ENCODE measurements around the gene ASIC4.
A peak's percentile ranks its signal among the peaks of the same experiment; 100 is the strongest.

The ASIC4 gene

DNA sequence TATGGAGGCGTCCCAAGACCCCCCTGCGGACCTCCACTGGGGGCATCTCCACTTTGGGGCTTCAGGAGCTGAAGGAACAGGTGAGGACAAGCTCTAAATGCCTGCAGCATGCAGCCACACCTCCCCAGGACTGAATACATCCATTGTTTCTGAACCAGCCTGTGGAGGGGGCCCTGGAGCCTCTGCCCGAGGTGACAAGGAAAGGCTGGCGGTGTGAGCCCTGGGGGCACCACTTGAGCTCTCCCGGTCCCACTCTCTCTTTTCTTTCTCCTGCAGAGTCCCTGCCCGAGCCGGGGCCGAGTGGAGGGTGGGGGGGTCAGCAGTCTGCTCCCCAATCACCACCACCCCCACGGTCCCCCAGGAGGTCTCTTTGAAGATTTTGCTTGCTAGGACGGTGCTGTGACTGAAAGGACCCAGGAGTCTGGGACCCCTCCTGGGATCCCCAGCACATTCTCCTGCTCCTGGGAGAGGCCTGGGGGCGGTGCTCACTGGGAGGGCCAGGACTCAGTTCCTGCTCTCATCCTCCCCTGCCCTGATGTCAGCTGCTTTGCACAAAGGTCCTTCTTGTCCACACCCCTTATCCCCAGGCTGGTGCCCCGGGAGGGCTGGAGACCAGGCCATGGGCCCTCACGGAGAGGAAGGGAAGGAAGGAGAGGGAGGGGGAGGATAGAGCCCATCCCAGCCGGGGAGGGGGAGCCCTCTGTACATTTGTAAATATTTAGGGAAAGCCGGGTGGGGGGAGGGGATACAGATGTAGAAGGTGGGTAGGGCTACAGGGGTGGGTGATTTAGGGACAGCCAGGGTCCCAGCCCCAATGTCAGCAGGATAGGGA is 23.6 kb downstream of the ASIC4 start:
- DNase-seq: no peak

GRCh38 chr2:219538504-219538951 is 24.2 kb downstream of the ASIC4 start:
- no peak for DNase-seq

DNA sequence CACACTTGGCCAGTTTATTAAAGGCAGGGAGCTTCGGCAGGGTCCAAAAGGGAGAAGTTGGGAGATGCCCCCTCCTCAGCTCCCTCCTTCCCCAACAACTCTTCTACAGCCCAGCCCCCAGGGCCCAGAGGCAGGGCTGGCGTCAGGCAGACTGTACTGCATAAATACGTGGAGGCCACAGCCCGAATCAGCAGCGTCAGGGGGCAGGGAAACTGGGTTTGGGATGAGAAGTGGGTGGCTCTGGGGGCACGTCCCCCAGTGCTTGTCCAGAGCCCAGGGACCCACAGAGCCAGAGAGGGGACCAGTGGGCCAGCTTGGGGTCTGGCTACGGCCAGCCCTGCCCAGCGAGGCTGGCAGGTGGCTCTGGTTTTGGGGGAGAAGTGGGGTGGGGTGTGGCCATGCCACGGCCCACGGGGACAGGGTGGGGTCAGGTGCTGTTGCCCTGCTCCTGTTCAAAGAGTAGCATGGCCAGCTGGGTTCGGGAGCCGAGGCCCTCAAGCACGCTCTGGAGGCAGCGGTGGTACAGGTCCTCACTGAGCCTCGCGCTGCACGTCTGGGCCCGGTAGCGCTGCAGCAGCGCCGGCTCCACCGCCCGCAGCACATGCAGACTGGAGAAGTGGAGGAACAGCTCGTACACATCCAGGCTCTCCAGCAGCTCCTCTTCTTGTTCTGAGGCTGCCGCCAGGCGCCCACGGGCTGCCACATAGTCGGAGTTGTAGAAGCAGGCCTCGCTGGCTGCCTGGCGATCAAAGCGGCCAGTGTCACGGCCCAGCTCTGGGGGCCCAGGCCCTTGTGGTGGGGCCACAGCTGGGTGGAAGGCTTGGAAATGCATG is 24.9 kb downstream of the ASIC4 start:
- no peak for DNase-seq

- no peak for DNase-seq
Observed at GRCh38 chr2:219539926-219540678, 25.8 kb downstream of the ASIC4 start.

GRCh38 chr2:219540784-219541504 is 26.7 kb downstream of the ASIC4 start:
- DNase-seq: no peak

- peak; percentile 34 for DNase-seq
Observed at GRCh38 chr2:219541611-219542180, 27.4 kb downstream of the ASIC4 start.

GRCh38 chr2:219542931-219543595 is 28.8 kb downstream of the ASIC4 start:
- DNase-seq: peak; percentile 55

- DNase-seq: peak; percentile 98
Observed at GRCh38 chr2:219543596-219544358, 29.5 kb downstream of the ASIC4 start, which contains the start of the genes CHPF and TMEM198. Gene CHPF (minus strand): TSS chr2:219543809. CDS start chr2:219543538, 271 bp downstream. Gene TMEM198 (plus strand): TSS chr2:219544028. CDS start chr2:219544728, 700 bp downstream.

DNA sequence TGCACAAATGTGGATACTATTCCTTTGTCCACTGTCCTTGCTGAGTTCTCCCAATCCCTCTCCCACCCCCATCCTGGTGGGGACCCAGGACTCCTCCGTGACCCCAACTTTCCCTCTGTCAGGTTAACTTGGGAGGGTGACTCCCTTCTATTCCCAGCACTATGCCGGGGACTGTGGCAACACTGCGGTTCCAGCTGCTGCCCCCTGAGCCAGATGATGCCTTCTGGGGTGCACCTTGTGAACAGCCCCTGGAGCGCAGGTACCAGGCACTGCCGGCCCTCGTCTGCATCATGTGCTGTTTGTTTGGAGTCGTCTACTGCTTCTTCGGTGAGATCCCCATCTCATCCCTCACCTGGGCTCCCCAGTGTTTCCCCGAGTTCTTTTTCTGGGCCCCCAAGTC is 30.3 kb downstream of the ASIC4 start:
- no peak for DNase-seq

- no peak for DNase-seq
Observed at GRCh38 chr2:219545295-219545942, 31.1 kb downstream of the ASIC4 start.

- DNase-seq: no peak
Observed at GRCh38 chr2:219545943-219546352, 31.7 kb downstream of the ASIC4 start.

DNA sequence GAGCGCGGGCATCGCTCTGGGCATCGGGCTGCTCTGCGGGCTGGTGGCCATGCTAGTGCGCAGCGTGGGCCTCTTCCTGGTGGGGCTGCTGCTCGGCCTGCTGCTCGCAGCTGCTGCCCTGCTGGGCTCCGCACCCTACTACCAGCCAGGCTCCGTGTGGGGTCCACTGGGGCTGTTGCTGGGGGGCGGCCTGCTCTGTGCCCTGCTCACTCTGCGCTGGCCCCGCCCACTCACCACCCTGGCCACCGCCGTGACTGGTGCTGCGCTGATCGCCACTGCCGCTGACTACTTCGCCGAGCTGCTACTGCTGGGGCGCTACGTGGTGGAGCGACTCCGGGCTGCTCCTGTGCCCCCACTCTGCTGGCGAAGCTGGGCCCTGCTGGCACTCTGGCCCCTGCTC is 33.3 kb downstream of the ASIC4 start:
- no peak for DNase-seq

DNA sequence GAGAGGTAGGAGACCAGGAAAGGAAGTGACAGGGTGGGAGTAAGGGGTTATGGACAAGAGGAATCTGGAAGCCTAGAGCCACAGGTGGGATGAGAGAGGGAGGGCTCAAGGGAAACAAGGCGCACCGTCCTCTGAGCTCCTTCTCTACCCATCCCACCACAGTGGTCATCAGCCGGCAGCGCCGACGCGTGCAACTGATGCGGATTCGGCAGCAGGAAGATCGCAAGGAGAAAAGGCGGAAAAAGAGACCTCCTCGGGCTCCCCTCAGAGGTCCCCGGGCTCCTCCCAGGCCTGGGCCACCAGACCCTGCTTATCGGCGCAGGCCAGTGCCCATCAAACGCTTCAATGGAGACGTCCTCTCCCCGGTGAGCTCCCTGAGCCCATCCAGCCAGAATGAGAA is 34.7 kb downstream of the ASIC4 start:
- DNase-seq: no peak

DNA sequence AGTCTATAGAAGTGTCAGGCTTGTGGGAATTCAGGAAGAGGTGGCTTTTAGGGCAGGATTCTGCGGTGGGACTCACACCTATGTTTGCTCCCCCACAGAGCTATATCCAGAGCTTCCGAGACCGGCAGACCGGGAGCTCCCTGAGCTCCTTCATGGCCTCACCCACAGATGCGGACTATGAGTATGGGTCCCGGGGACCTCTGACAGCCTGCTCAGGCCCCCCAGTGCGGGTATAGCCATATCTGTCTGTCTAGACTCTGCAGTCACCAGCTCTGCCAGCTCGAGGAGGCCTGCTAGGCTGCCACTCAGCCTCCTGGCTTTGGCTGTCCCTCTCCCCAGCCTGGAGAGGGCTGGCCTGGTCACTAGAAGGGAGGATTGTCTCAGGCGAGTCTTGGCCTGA is 35.3 kb downstream of the ASIC4 start:
- DNase-seq: no peak

DNA sequence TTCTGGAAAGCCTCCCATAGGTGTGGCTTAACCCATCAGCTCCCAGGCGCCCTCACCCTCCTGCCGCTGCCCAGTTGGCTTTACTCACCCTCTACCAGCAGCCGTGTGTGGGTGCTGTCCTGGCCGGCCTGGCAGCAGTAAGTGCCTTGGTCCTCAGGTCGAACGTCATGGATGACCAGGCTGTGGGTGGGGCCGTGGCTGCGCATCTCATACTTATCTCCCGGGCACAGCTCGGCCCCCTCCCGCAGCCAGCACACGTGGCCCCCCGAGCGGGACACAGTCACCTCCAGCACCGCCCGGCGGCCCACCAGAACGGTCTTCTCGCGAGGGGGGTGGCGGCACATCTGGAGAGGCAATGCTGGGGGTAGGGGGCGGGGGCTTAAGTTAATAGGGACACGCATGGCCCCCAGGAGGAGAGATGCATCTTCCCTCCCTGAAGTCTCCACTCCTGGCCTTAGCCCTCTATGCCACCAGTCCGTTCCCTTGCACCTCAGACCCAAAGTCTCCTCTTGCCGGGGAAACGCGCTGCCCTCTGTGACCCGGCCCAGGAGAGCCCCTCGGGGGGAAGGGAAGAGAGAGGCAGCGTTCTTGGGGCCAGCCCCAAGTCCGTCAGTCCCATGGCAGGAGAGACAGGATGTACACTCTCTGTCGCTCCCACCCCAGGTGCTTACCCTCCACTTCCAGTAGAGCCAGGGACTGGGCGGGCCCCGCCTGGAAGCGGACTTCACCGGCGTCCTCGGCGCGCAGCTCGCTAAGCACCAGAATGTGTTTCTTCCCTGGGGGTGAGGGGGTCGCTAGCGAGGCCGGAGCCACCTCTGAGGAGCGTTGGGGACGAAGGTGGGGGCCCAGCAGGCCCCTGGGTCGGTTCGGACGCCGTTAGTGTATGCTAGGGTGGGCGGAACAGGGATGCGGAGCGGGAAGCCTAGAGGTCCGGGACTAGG is 37.4 kb downstream of the ASIC4 start:
- peak; percentile 63 for DNase-seq

GRCh38 chr2:219552382-219553167 is 38.3 kb downstream of the ASIC4 start:
- DNase-seq: peak; percentile 84

GRCh38 chr2:219553168-219553417 is 38.8 kb downstream of the ASIC4 start:
- DNase-seq: no peak

DNA sequence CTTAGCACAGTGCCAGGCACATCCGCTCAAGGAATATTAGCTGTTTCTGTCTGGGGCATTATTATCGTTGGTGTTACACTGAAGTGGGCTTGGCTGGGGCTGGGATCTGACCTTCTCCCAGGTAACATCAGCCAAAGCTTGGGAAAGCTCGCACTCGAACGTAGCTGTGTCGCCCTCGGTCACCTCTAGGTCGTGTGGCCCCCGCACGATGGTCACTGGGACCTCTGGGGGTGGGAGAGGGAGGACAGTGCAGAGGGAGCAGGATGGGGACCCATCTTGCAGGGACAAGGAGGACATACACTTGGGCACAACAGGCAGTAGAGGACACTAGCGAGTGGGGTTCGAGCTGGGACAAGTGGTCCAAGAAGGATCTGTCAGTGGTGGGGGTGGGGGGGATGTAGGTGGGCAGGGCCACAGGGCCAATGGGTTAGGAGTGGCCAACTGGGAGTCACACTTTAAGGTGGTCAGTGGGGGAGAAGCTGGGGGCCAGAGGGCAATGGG is 39.2 kb downstream of the ASIC4 start:
- no peak for DNase-seq

Measured in EL (cell line).